Measurements from ENCODE around the gene STARD9. TPM values are rescaled to one million over a fixed set of nuclear protein-coding genes. Genes with fewer than 3 reads are reported as not detected.
"Not testable (repeated sequence)": the region's sequence is repeated elsewhere in the genome, so short reads cannot be mapped to it uniquely, and the experiment has no call there.

The STARD9 gene
- total and polyA plus RNA-seq, 2 experiments from 2014 or later: 1.8 to 6.2 TPM

- ATAC-seq: not testable (repeated sequence)
- H3K9me3 Mint-ChIP-seq: peaks cover 13% of the 10 kb centered on the region; the same call in 2 of the 3 replicates
Measured at GRCh38 chr15:42601316-42601715, 25.9 kb downstream of the STARD9 start.

GRCh38 chr15:42602501-42602900 lies 27.1 kb downstream of the STARD9 start:
- H3K4me2 ChIP-seq: no peak overlapping the region
- Mint-ChIP-seq H3K27me3 (ENCODE audit: insufficient read depth, low read depth, poor library complexity) (no peaks in the 10 kb centered on the region), H3K36me3 (ENCODE audit: low read depth) (peaks cover 14% of the 10 kb centered on the region), H3K4me3 (no peak overlapping the region), H3K27ac (no peak overlapping the region), H3K4me1 (peaks cover 2% of the 10 kb centered on the region; the same call in 1 of the 3 replicates), H3K9me3 (peaks cover 13% of the 10 kb centered on the region; the same call in 2 of the 3 replicates)
- ATAC-seq (no peak), DNase-seq (ENCODE audit: low spot score) (no peak)
- no peaks in the 10 kb centered on the region; the same call in 1 of the 2 replicates for H3K9me2 ChIP-seq (ENCODE audit: insufficient read depth)
- no peak overlapping the region for H2AFZ ChIP-seq
- no peaks in the 10 kb centered on the region for H3F3A ChIP-seq (replicated peaks; ENCODE audit: low read depth)
- no peak overlapping the region for H3K27ac ChIP-seq (ENCODE audit: low read depth)
- no peak overlapping the region for H3K4me3 ChIP-seq
- no peaks in the 10 kb centered on the region; the same call in 1 of the 2 replicates for H4K20me1 ChIP-seq (replicated peaks; ENCODE audit: insufficient read depth)
- 0 out of 2 replicates have a peak, but pooled peaks cover 6% of the 10 kb centered on the region for H3K36me3 ChIP-seq (ENCODE audit: insufficient read depth)
- no peaks in the 10 kb centered on the region for H3K79me2 ChIP-seq (replicated peaks; ENCODE audit: insufficient read depth)
- no peaks in the 10 kb centered on the region for H3K4me1 ChIP-seq (ENCODE audit: insufficient read depth)
- no peaks in the 10 kb centered on the region for H3K27me3 ChIP-seq (ENCODE audit: insufficient read depth)
- no peak for TF ChIP-seq NANOG (IDR thresholded peaks at IDR 0.05; ENCODE audit: borderline replicate concordance)
- no peak for TF ChIP-seq ETS1 (IDR thresholded peaks at IDR 0.05)
- TF ChIP-seq ZNF462 (CRISPR knock-in tag; IDR thresholded peaks at IDR 0.05): no peak
- no peak for TF ChIP-seq REST (IDR thresholded peaks at IDR 0.05; ENCODE audit: unreplicated experiment)
- TF ChIP-seq EZH2 (IDR thresholded peaks at IDR 0.05; ENCODE audit: low read depth, unreplicated experiment): no peak
- no peak for TF ChIP-seq ZNF114 (CRISPR knock-in tag; IDR thresholded peaks at IDR 0.05)
- no peak for TF ChIP-seq EZH2phosphoT487 (IDR thresholded peaks at IDR 0.05; ENCODE audit: unreplicated experiment)
- no peak for TF ChIP-seq CREB1 (CRISPR knock-in tag; IDR thresholded peaks at IDR 0.05; ENCODE audit: low read depth)
- no peak for TF ChIP-seq JUNB (IDR thresholded peaks at IDR 0.05; ENCODE audit: unreplicated experiment)

More at GRCh38 chr15:42601316-42601715, 25.9 kb downstream of the STARD9 start:
- H3K79me2 ChIP-seq (replicated peaks; ENCODE audit: insufficient read depth); H3K4me1 ChIP-seq (ENCODE audit: insufficient read depth); H3K27me3 Mint-ChIP-seq (ENCODE audit: insufficient read depth, low read depth, poor library complexity); H3K4me2 ChIP-seq; H3K36me3 ChIP-seq (ENCODE audit: insufficient read depth); H3K9me2 ChIP-seq (ENCODE audit: insufficient read depth); H3K4me3 ChIP-seq; H3F3A ChIP-seq (replicated peaks; ENCODE audit: low read depth); H2AFZ ChIP-seq; H3K4me3 Mint-ChIP-seq; H3K27me3 ChIP-seq (ENCODE audit: insufficient read depth); DNase-seq (ENCODE audit: low spot score); H3K27ac Mint-ChIP-seq; H3K4me1 Mint-ChIP-seq; H3K27ac ChIP-seq (ENCODE audit: low read depth); H4K20me1 ChIP-seq (replicated peaks; ENCODE audit: insufficient read depth): not testable (repeated sequence)
- peaks cover 14% of the 10 kb centered on the region for H3K36me3 Mint-ChIP-seq (ENCODE audit: low read depth)

Measured in GM23338 (cell line).